ENCODE results near the gene MAPK11. TPM values are rescaled to one million over a fixed set of nuclear protein-coding genes. Genes with fewer than 3 reads are reported as not detected.

Gene MAPK11
- total RNA-seq, 1 donor from 2014 or later, result 33.2 TPM

DNA sequence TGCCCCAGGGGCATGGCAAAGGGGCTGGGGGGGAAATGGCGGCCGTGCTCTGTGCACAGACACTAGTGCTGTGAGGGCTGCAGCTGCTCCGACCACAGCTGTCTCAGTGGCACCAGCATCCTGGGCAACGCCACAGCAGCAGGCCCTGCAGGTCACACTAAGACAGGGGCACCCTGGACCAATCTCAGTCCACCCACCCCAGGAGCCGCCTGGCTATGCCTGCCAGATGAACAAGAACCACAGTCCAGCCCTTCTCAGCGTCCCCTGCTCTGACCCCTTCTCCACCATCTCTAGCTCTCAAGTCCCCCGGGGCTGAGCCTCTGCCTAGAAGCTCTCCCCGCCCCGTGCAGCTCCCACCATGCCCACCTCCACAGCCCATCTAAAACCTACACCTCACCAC is 41.8 kb downstream of the MAPK11 start:
- intact Hi-C loops (cut with micrococcal nuclease), result no loop called here

DNA sequence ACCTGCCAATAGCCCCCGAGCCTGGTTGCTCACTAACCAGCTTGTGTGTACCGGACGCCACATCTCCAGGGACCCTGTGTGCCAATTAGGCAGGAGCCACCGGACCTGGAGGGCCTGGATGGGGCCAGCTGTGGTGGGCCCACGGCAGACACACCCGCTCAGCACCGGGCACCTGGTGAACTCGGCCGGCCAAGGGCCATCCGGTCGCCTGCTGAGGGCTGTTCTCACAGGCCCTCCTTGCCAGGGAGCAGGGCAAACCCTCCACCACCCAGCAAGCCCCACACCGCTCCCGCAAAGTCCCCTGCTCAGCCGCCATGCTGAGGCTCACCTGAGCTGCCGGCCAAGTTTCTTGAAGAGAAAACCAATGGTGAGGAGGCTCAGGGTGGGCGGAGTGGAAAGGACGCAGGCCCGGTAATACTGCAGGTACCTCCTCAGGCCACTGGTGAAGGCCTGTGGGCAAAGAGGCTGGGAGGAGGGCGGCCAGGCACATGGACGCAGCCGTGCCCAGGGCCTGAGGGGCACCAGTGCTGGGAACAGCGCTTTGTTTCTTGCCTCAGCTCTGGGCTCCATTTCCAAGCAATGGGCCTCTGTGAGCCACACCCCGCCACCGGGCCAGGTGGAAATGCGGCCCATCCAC is 42.5 kb downstream of the MAPK11 start:
- intact Hi-C loops (cut with micrococcal nuclease), result no loop called here

DNA sequence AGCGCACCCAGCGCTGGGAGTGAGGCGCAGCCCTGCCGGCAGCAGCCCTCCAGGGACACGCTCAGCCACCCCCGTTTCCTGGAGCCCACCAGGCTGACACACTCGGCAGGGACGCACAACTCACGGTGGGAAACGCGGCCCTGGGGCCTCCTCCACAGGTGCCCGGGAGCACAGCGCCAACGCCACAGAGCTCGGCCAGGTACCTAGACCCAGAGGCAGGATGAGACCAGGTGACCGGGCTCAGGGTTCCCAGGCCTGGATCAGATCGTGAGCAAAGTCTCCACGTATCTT is 43.4 kb downstream of the MAPK11 start:
- intact Hi-C loops (cut with micrococcal nuclease), result no loop called here

DNA sequence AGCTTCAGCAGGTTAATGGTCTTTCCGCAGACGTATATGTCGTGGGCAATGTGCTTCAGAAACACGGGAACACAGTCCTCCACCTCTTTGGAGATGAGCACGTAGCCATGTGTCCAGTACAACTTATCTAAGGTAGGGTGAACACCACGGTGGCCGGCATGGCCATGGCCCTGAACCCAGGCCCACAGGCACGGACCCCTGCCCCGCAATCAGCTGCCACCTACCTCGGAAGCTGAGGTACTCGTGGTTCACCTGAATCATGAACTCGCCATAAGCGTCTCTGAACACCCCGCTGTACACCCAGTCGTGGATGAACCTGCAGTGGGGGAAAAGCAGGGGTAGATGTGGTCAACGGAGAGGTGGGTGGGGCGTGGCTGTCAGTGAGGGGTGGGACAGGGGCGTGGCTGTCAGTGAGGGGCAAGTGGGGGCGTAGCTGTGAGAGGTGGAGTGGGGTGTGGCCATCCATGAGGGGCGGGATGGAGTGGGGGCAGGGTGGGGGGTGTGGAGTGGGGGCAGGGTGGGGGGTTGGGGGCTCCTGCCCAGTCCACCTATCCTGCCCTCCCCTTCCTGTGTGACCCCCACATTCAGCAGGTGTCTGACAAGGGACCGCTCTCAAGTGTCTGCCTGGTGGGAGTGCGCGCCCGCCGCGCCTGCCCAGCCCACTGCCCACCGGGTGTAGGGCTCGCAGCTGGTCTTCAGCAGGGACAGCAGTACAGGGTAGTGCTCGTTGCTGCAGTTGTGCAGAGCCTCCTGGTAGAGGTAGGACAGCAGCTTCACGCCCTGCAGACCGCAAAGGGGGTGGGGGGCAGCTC is 43.9 kb downstream of the MAPK11 start:
- intact Hi-C loops (cut with micrococcal nuclease), result no loop called here

DNA sequence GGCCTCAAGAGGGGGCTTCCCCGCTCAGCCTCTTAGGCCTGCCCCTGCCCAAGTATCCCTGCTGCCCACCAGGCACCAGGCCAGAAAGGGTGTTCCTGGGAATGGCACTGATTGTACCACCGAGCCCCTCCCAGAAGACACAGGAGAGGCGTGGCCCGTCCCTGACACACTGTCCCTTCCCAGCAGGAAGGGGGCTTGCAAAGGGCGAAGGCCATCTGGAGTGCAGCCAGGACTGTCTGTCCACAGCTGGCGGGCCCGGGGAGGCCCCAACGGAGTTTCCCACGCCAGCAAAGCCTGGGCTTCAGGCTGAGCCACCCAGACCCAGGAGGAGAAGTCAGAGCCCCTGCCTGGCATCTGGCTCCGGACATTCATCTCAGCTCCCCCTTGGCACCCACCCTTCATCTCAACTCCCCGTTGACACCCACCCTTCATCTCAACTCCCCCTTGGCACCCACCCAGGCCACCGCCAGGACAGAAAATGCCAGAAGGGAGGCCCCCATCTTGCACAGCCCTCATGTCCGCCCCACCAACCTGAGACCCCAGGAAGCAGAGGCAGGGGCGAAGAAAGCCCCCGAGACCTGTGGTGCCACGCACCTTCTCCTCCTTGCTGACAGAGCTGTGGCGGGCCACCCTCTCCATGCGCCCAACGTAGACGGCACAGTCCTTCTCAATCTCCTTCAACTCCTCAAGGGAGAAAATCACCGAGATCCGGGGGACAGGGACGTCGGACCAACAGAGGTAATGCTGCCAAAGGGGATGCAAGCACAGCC is 44.8 kb downstream of the MAPK11 start:
- intact Hi-C loops (cut with micrococcal nuclease), result no loop called here

DNA sequence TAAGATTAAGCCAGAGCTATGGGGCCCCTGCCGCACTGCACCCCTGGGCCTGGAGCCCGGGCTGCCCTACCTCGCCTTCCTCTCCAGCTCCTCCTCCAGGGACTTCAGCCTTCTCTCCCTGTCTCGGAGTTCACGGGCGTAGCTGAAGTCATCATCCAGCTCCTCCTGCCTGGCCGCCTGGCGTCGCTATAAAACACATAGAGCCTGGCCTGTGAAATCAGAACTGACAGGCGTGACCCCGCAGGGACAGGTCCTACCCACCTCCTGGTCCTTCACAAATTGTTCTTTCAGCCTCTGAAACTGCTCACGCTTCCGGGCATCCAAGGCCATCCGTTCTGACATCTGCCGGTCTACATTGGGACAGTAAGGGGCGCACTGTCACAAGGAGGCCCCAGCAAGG is 46.1 kb downstream of the MAPK11 start:
- intact Hi-C loops (cut with micrococcal nuclease), result no loop called here

DNA sequence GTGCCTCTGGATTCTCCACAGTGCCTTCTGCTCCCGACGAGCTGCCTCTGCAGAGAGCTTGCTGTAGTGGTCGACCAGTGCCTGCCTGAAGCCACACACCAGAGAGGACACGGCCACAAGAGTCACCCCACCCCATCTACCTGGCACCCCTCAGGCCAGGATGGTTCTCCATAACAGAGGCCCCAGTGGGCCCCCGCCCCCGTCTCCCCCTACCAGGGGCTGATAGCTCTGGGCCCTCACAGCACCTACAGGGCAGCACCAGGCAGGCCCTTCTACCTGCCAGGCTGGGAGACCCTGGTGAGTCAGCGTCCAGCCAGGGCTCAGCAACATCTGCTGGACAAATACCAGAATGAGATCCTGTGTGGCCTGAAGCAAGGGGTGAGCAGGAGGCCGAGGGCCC is 47.7 kb downstream of the MAPK11 start:
- intact Hi-C loops (cut with micrococcal nuclease), result no loop called here

DNA sequence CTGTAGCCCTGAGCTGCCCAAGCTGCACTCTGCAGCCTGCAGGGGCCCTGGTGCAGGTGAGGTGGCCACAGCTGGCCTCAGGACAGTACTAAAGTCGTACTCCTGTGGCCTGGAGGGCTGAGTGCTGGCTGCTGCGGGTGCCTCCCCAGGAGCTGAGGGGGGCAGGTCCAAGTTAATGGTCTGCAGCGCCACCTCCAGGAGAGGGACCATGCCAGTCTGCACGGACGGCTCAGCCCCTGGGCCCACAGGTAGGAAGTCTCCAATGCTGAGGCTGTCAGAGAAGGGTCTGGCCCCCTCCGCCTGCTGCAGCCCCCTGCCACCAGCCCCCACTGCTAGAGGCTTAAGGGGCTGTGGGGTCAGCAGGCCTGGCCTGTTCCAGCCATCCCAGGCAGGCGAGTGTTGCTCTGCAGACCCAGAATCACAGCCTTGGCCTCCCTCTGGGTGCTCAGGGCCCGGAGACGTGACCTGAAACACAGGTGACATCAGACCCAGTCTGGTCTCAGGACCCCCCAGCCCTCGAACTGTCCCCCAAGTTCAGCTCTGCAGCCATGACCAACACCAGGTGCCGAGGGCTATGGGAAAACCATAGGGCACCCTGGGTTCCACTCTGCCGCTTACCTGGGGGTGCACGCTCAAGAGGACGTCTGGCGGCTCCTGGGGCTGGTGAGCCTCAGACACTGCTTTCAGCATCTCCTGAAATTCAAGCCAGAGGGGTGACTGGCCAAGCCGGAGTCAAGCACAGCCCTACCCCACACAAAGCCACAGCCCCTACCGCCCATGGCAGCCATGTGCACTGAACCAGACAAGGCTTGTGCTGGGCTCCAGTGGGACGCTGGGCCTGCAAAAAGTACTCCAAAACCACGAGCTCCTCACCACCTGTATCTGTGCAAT is 48.5 kb downstream of the MAPK11 start:
- intact Hi-C loops (cut with micrococcal nuclease), result no loop called here

DNA sequence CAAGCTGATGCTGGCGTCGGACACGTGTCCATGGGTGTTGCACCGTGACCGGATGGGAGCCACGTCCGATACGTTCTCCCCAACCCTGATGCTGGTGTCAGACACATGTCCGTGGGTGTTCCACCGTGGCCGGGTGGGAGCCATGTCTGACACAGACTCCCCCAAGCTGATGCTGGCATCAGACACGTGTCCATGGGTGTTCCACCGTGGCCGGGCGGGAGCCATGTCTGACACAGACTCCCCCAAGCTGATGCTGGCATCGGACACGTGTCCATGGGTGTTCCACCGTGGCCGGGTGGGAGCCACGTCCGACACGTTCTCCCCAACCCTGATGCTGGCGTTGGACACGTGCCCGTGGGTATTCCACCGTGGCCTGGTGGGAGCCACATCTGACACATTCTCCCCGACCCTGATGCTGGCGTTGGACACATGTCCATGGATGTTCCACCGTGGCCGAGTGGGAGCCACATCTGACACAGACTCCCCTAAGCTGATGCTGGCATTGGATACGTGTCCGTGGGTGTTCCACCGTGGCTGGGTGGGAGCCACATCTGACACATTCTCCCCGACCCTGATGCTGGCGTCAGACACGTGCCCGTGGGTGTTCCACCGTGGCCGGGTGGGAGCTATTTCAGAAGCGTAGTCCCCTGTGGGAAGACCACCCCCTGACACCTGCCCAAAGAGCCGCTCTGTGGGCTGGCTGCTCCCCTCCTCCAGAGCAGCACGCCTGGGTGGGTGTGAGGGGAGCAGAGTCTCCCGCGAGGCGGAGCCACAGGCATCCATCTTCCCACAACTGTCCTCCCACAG is 49.4 kb downstream of the MAPK11 start:
- intact Hi-C loops (cut with micrococcal nuclease), result no loop called here

DNA sequence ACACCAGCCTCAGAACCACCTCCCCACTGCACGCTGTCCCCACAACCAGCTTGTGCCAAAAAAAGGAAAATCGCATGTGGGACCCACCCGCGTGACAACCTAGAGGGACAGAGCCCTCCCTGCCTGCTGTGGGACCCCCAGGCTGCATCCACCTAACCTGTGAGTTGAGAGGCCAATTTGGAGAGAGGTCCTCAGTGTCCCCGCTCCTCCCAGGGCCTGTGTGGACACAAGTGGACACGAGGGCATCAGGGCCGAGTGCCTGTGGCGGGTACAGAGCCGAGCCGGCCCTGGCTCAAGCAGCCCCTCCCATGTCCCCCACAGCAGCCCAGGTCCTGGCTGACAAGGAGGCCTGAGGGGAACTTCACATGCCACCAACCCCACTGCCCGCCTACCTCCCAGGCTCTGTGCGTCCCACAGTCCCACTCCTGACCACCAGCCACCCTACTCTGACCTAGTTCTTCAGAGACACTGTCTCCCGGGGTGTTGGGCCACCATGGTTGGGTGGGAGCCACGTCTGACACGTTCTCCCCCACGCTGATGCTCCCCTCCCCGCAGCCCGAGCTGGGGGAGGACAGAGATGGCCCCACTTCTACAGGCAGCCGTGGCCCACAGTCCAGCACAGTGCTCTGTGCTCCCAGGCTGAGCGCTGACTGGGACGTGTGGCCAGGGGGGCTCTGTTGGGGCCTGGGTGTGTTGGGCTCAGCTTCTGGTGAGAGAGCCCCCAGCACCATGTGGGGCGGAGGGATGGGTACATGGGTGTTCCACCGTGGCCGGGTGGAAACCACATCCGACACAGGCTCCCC is 50.2 kb downstream of the MAPK11 start:
- intact Hi-C loops (cut with micrococcal nuclease), result no loop called here

DNA sequence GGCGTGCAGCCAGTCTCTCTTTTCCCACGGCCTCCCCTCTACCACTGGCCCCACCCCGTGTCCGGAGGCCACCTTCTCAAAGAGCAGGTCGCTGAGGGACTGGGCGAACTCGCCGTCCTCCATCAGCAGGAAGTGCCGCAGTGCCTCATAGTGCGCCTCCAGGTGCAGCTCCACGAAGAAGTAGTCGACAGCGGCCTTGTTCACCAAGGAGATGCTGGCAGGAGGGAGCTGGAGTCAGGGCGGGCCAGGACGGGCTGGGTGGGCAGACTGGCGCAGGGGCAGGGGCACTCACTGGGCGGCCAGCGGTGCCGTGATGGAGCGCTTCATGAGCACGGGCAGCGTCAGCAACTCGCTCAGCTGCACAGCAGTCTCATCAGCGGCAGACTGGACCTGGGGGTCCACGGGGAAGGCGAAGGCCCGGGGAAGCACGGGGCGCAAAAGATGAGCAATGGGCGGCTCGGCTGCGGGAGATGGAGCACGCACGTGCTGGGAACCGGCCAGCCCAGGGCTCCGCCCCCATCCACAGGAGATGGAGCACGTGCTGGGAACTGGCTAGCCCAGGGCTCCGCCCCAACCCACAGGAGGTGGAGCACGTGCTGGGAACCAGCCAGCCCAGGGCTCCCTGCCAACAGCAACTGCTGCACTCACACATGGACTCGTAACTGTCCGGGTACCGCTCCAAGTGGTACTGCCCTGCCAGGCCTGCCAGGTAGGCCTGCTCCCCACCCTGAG is 51.0 kb downstream of the MAPK11 start:
- intact Hi-C loops (cut with micrococcal nuclease), result no loop called here

DNA sequence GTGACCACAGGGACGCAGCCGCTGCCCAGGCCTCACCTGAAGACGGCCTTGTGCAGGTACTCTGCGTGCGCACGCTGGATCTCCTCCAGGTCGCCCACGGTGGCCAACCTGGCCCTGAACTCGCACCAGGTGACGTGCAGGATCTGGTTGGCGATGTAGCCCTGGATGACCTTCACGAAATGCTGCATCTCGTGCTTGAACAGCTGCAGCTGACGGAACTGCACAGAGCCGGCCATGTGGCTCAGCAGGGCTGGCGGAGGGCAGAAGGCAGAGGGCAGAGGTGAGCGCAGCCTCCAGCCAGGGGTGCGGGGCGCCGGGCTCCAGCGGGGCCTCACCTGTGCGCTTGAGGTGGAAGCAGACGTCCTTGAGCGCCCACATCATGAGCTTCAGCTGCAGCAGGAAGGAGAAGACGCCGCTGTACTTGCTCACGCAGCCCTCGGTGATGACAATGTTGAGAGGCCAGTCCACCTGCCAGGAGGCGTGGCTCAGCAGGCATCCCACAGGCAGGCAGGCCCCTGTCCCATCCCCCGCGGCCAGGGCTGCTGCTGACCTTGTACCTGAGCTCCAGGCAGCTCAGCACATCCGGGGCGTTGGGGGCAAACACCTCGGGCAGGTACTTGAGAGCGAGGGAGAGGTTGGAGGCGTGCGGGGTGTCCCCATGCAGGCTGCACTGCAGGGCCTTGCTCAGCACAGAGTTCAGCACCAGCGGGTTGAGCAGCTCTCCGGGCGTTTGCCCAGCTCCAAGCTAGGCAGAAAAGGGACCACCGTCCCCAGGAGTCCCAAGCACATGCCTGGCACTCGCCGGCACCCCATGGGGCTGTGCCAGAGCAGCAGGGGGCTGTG is 51.8 kb downstream of the MAPK11 start:
- intact Hi-C loops (cut with micrococcal nuclease), result no loop called here

DNA sequence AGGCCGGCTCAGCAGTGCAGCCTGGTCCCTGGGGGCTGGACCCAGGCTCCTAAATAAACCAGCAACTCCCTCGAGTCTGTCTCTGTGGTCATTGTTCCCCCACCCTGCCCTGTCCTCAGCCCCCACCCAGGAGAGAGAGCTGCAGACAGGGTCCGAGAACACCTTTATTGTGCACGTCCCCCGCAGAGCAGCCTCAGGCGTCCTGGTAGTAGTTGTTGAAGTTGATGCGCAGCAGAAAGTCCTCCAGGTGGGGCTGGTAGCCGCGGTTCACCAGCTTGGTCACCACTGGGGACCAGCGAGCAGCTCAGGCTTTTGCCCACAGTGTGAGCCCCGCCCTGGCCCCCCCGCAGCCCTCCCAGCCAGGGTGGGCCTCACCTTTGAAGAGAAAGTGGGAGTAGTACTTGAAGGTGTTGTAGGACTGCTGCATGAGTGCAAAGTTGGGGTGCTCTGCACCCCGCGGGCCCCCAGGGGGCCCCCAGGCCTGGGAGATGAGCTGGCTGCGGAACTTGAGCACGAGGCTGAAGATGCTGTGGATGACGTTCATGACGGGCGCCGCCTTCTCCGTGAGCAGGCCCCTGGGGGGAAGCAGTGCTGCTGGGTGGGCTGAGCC is 52.5 kb downstream of the MAPK11 start:
- intact Hi-C loops (cut with micrococcal nuclease), result no loop called here

DNA sequence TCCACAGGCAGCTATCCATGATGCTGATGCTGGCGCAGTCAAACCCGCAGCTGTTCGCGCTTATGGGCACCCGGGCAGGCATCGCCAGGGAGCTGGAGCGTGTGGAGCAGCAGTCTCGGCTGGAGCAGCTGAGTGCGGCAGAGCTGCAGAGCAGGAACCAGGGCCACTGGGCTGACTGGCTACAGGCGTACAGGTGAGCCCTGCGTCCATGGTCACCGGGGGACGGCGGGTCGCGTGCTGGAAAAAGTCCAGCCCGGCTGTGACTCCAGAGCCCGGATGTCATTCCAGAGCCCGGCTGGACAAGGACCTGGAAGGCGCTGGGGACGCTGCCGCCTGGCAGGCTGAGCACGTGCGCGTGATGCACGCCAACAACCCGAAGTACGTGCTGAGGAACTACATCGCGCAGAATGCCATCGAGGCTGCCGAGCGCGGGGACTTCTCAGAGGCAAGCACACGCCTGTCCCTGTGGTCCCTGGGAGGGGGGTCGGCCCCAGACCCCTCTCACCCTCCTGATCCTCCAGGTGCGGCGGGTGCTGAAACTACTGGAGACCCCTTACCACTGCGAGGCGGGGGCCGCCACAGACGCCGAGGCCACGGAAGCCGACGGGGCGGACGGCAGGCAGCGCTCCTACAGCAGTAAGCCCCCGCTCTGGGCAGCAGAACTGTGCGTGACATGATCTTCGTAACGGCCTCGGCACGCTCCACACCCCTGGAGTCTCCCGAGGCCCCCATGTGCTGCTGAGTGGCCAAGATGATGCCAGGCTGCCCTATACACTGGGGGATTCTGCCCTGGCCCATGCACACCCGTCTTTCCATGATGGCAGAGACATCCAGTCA is 53.3 kb downstream of the MAPK11 start:
- intact Hi-C loops (cut with micrococcal nuclease), result no loop called here

DNA sequence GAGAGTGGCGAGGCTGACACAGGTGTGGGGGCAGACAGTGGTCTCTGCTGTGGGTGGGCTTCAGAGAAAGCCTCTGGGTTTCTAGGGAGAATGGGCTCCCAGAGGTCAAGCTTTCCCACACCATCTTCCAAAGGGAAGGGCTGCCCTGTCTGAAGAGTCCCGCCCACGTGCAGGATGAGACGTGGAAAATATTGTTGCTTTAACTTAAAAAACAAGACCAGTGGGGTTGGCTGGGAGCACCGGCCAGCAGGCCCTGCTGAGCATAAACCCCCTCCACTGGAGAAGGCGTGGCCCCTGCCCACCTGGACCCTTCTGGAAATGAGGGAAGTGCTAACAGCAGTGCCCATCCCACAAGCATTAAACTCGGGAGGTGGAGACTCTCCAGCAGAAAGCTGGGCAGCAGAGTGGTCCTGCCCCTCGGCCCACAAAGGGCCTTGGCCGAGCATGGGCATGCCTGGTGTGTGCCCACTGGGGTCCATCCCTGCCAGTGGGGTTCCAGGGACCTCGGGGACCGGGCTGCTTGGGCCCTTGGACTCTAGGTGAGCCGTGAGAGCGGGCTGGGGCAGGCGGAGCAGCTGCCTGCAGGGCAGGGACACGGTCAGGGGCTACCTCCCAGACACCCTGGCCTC is 54.0 kb downstream of the MAPK11 start:
- intact Hi-C loops (cut with micrococcal nuclease), result no loop called here

DNA sequence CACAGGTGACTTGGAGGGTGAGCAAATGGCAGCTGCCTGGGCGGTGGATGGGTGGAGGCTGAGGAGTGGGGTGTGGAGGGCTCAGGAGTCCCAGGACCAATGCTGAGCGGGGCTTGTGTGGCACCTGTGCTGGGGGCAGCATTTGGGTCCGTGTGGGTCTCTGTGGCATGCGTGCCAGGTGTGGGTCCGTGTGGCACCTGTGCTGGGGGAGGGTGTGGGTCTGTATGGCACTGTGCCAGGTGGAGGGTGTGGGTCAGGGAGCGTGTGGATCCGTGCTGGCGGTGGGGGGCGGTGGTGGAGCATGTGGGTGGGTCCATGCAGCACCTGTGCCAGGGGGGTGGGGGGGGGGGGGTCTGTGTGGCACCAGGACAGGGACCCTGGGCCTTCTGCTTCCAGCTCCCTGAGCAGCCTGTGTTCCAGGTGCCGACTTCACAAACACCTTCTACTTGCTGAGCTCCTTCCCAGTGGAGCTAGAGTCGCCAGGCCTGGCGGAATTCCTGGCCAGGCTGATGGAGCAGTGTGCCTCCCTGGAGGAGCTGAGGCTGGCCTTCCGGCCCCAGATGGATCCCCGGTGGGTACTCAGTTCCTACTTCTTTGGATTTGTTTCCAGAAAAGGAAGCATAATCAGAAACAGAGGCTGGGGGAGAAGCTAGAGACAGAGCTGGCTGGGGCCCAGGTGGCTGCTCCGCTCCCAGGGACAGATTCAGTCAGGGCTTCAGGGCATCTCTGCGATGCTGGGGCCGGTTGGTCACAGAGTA is 54.7 kb downstream of the MAPK11 start:
- intact Hi-C loops (cut with micrococcal nuclease), result no loop called here

All from T-helper 1 cell treated with Interleukin-12 subunit alpha and Interleukin-12 subunit beta and Interleukin-4 antibody, amounts not matched to agents 30 ng/mL and 1 ng/mL, for 36 hours (primary cell).